LNCaP clone FGC (cell line): ENCODE data around the gene SCARB1.

ENCODE experiments used
- DNase-seq: peaks from one replicate; pipeline ENCODE4 v3.0.0-alpha.2; 2011; ENCODE audit warnings: low read depth
- H3K4me3 ChIP-seq: 2 replicates; pipeline ENCODE4 v1.5.1; 2011; ENCODE audit warnings: mild to moderate bottlenecking, low read depth, low read length, control low read depth
- CTCF ChIP-seq: IDR thresholded peaks from 2 replicates; pipeline ENCODE4 v1.5.1; 2012; ENCODE audit warnings: mild to moderate bottlenecking; ENCODE audit not compliant: control insufficient read depth, insufficient read depth; ENCODE audit errors: extremely low read depth

The SCARB1 gene

GRCh38 chr12:124853781-124854636 lies 9.7 kb downstream of the SCARB1 start:
- no peak for TF ChIP-seq CTCF
- no peak overlapping the region for H3K4me3 ChIP-seq
- peak; percentile 40 for DNase-seq

- no peak for DNase-seq
- no peak overlapping the region for H3K4me3 ChIP-seq
- no peak for TF ChIP-seq CTCF
Measured at GRCh38 chr12:124852911-124853427, 10.7 kb downstream of the SCARB1 start.

- no peak overlapping the region for H3K4me3 ChIP-seq
- no peak for TF ChIP-seq CTCF
- DNase-seq: no peak
Measured at GRCh38 chr12:124852329-124852831, 11.3 kb downstream of the SCARB1 start.

- H3K4me3 ChIP-seq: no peak overlapping the region
- no peak for TF ChIP-seq CTCF
- DNase-seq: no peak
Measured at GRCh38 chr12:124851342-124851741, 12.3 kb downstream of the SCARB1 start.

- no peak for TF ChIP-seq CTCF
- H3K4me3 ChIP-seq: no peak overlapping the region
- no peak for DNase-seq
Measured at GRCh38 chr12:124849382-124849781, 14.3 kb downstream of the SCARB1 start.

GRCh38 chr12:124848621-124849380 lies 14.9 kb downstream of the SCARB1 start:
- DNase-seq: no peak
- H3K4me3 ChIP-seq: no peak overlapping the region
- TF ChIP-seq CTCF: no peak
